Retinal pigment epithelial cell (primary cell): Measurements from ENCODE around the gene NLGN4Y.

Source experiments
- DNase-seq: peaks from one replicate; pipeline ENCODE4 v3.0.0-alpha.2; 2010; ENCODE audit warnings: low read depth
- H3K4me3 ChIP-seq: 2 replicates; pipeline ENCODE4 v1.5.1; 2011; ENCODE audit warnings: mild to moderate bottlenecking, low read length, control low read depth, moderate library complexity
- CTCF ChIP-seq: conservative IDR thresholded peaks from 2 replicates; pipeline ENCODE4 v1.5.1; 2011; ENCODE audit warnings: low read depth, low read length, control low read depth, inconsistent platforms

Gene NLGN4Y

DNA sequence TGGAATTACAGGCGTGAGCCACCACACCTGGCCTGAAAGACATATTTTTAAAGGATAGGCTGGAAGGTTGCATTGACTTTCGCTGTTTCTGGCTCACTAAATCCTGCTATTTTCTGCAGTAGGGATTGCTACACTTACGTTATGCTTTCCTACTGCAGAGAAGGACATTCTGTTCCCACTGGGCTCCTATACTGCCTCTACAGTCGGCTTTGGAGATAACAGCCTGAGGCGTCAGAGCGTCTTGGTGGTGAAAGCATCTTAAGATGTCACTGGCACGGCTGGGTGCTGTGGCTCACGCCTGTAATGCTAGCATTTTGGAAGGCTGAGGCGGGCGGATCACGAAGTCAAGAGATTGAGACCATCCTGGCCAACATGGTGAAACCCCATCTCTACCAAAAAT, 77.0 kb downstream of the NLGN4Y start:
- H3K4me3 ChIP-seq: no peak overlapping the region
- no peak for TF ChIP-seq CTCF
- no peak for DNase-seq

- TF ChIP-seq CTCF: no peak
- no peak for DNase-seq
- H3K4me3 ChIP-seq: no peak overlapping the region
Observed at GRCh38 chrY:14617625-14618024, 93.3 kb downstream of the NLGN4Y start.

GRCh38 chrY:14618513-14618912, 94.2 kb downstream of the NLGN4Y start:
- H3K4me3 ChIP-seq: no peak overlapping the region
- no peak for DNase-seq
- TF ChIP-seq CTCF: no peak

DNA sequence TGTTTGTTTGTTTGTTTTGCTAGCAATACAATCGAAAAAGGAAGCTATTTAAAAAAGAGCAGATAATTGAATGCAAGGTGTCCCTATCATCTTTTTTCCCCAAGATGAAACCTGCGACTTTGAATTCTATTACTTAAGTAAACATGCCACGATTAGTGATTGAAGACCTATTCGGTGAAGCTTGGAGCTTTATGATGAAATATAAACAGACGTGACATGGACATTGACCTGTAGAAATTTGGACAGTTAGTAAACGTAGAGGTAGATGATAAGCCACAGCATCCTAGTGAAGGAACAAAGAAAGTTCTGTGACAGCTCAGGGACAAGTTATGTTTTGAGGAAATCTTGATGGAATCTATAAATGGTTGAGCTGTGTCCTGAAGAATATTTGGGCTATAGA, 103.9 kb downstream of the NLGN4Y start:
- DNase-seq: no peak
- TF ChIP-seq CTCF: no peak

GRCh38 chrY:14631676-14632075, 107.3 kb downstream of the NLGN4Y start:
- no peak for DNase-seq
- TF ChIP-seq CTCF: no peak
- no peak overlapping the region for H3K4me3 ChIP-seq

More for the DNA sequence above, 103.9 kb downstream of the NLGN4Y start:
- no peak overlapping the region for H3K4me3 ChIP-seq

DNA sequence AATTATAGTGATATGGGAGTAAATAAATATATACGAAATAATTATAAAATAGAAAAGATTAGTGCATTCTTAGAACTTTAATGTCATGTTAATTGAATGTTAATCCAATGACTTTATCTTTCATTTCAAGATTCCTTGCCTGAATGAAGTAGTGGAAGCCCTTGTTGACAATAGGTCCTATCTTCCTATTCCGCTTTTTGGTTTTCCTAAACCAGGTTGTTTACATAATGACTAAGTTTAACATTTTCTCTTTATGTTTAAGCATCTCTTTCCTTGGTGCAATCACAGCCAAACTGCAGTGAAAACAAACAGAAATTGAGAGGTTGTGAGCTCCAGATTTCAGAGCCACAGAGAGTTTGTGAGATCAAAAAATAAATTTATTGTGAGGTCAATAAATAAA, 109.4 kb downstream of the NLGN4Y start:
- no peak for TF ChIP-seq CTCF
- DNase-seq: no peak
- no peak overlapping the region for H3K4me3 ChIP-seq

DNA sequence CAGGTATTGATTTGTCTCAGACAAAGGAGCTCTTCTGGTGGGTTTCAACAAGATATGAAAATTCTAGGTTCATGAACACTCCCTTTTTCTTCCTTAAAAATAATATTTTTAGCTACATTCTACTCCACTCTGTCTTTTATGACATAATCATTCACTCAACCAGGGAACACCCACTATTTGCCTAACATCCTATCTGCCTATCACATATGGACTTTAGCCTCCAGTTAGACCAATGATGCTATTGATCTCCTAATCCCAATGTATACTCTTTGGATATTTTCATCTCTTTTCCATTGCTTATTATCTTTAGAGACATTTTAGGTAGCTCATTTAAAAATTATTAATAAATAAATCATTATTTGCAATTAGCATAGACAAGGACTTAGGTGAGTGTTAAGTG, 110.6 kb downstream of the NLGN4Y start:
- H3K4me3 ChIP-seq: no peak overlapping the region
- no peak for TF ChIP-seq CTCF
- DNase-seq: no peak
